ENCODE data around the gene MED15. TPM values are rescaled to one million over a fixed set of nuclear protein-coding genes. Genes with fewer than 3 reads are reported as not detected.

Gene MED15
- total and polyA plus RNA-seq, 2 experiments from 2014 or later, result 29.2 to 43.5 TPM

- TF ChIP-seq REST (IDR thresholded peaks at IDR 0.05; ENCODE audit: unreplicated experiment) (no peak), NANOG (IDR thresholded peaks at IDR 0.05; ENCODE audit: borderline replicate concordance) (no peak), ZNF331 (CRISPR knock-in tag; IDR thresholded peaks at IDR 0.05; ENCODE audit: low read depth) (no peak), ZNF114 (CRISPR knock-in tag; IDR thresholded peaks at IDR 0.05) (no peak), ETS1 (IDR thresholded peaks at IDR 0.05) (no peak), EZH2 (IDR thresholded peaks at IDR 0.05; ENCODE audit: low read depth, unreplicated experiment) (no peak), JUNB (IDR thresholded peaks at IDR 0.05; ENCODE audit: unreplicated experiment) (no peak)
Measured at GRCh38 chr22:20552443-20553401, 45.3 kb downstream of the MED15 start (continued).

GRCh38 chr22:20553947-20554741, 46.7 kb downstream of the MED15 start:
- H4K20me1 ChIP-seq (replicated peaks; ENCODE audit: insufficient read depth), result peaks cover 4% of the 10 kb centered on the region
- H3K27ac ChIP-seq (ENCODE audit: low read depth), result no peak overlapping the region
- H2AFZ ChIP-seq, result no peak overlapping the region
- no peaks in the 10 kb centered on the region for H3K9me2 ChIP-seq (ENCODE audit: insufficient read depth)
- H3F3A ChIP-seq (replicated peaks; ENCODE audit: low read depth), result no peaks in the 10 kb centered on the region
- peaks cover 12% of the 10 kb centered on the region for H3K79me2 ChIP-seq (replicated peaks; ENCODE audit: insufficient read depth)
- Mint-ChIP-seq H3K4me1 (peaks cover 22% of the 10 kb centered on the region), H3K4me3 (no peak overlapping the region), H3K27me3 (ENCODE audit: insufficient read depth, low read depth, poor library complexity) (peaks cover 11% of the 10 kb centered on the region), H3K36me3 (ENCODE audit: low read depth) (peaks cover 43% of the 10 kb centered on the region), H3K9me3 (peaks cover 7% of the 10 kb centered on the region; the same call in 2 of the 3 replicates), H3K27ac (no peak overlapping the region)
- peaks cover 2% of the 10 kb centered on the region; the same call in 1 of the 2 replicates for H3K36me3 ChIP-seq (ENCODE audit: insufficient read depth)
- no peaks in the 10 kb centered on the region for H3K27me3 ChIP-seq (ENCODE audit: insufficient read depth)
- H3K4me1 ChIP-seq (ENCODE audit: insufficient read depth), result peaks cover 4% of the 10 kb centered on the region; the same call in 1 of the 2 replicates
- no peak for DNase-seq (ENCODE audit: low spot score)
- no peak overlapping the region for H3K4me3 ChIP-seq
- H3K4me2 ChIP-seq, result no peak overlapping the region
- ATAC-seq, result no peak
- no peak for TF ChIP-seq EZH2 (IDR thresholded peaks at IDR 0.05; ENCODE audit: low read depth, unreplicated experiment)
- TF ChIP-seq NANOG (IDR thresholded peaks at IDR 0.05; ENCODE audit: borderline replicate concordance), result no peak
- TF ChIP-seq CTCF (conservative IDR thresholded peaks at IDR 0.05; ENCODE audit: low read depth in 2 of 2), result no peak
- TF ChIP-seq EZH2phosphoT487 (IDR thresholded peaks at IDR 0.05; ENCODE audit: unreplicated experiment), result no peak
- no peak for TF ChIP-seq REST (IDR thresholded peaks at IDR 0.05; ENCODE audit: unreplicated experiment)
- TF ChIP-seq JUNB (IDR thresholded peaks at IDR 0.05; ENCODE audit: unreplicated experiment), result no peak
- TF ChIP-seq ZNF331 (CRISPR knock-in tag; IDR thresholded peaks at IDR 0.05; ENCODE audit: low read depth), result no peak
- no peak for TF ChIP-seq ETS1 (IDR thresholded peaks at IDR 0.05)
